ENCODE measurements around the gene C3orf22.

C3orf22 gene

DNA sequence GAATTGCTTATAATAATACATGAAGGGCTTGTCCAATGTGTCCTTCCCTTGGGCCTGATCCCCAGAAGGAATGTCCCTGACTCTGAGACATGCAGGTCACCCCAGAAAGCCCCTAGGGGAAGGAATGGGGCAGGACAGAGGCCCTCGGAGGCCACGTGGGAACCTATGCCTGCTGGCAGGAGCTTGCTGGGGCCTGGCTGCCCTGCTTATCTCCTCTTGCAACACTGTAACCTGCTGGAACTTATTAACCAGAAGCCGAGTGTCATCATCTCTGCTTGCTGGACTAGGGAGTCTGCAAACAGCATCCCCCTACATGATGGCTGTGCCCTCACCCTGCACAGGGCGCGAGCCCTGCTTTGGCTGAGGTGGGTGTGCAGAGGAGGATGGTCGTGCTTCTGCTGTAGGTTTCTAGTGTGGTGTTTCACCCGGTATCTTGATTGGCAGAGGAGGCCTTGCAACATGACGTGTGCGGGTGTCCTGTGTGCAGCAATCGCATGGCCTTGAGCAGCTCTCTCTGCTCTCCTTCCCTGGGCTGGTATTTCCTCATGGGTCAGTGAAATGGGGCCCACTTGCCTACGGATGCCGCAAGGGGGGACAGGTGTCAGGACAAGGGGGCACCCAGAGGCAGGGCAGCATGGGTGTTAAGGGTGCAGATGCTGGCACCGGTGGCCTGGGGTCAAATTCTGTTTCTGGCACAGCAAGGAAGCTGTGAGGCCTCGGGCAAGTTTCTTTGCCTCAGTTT lies 29.8 kb downstream of the C3orf22 start:
- Histone ChIP-seq H3K4me3 (ENCODE audit: low read length) (no peak overlapping the region), H3K9me2 (replicated peaks; ENCODE audit: insufficient read depth, low read length) (no peaks in the 10 kb centered on the region), H3K4me2 (ENCODE audit: low read depth, low read length) (no peak overlapping the region), H2AFZ (ENCODE audit: low read length) (no peak overlapping the region), H3K36me3 (replicated peaks; ENCODE audit: insufficient read depth, low read length) (no peaks in the 10 kb centered on the region), H3K79me2 (ENCODE audit: low read length) (no peaks in the 10 kb centered on the region), H3K9ac (ENCODE audit: low read length) (no peak overlapping the region), H3F3A (ENCODE audit: insufficient read depth, low read length) (no peaks in the 10 kb centered on the region), H3K27me3 (replicated peaks; ENCODE audit: insufficient read depth, low read length) (peaks cover 29% of the 10 kb centered on the region), H3K9me3 (replicated peaks; ENCODE audit: insufficient read depth, low read length) (no peaks in the 10 kb centered on the region), H3K27ac (ENCODE audit: low read length) (no peak overlapping the region), H4K20me1 (ENCODE audit: insufficient read depth, low read length) (no peaks in the 10 kb centered on the region), H3K4me1 (ENCODE audit: low read length) (no peaks in the 10 kb centered on the region)
- no peak for DNase-seq
- TF ChIP-seq EZH2 (optimal IDR thresholded peaks at IDR 0.05; ENCODE audit: low read depth, low read length), result no peak
- no peak for TF ChIP-seq EZH2phosphoT487 (IDR thresholded peaks at IDR 0.05; ENCODE audit: low read length)
- TF ChIP-seq, protein P1, sequence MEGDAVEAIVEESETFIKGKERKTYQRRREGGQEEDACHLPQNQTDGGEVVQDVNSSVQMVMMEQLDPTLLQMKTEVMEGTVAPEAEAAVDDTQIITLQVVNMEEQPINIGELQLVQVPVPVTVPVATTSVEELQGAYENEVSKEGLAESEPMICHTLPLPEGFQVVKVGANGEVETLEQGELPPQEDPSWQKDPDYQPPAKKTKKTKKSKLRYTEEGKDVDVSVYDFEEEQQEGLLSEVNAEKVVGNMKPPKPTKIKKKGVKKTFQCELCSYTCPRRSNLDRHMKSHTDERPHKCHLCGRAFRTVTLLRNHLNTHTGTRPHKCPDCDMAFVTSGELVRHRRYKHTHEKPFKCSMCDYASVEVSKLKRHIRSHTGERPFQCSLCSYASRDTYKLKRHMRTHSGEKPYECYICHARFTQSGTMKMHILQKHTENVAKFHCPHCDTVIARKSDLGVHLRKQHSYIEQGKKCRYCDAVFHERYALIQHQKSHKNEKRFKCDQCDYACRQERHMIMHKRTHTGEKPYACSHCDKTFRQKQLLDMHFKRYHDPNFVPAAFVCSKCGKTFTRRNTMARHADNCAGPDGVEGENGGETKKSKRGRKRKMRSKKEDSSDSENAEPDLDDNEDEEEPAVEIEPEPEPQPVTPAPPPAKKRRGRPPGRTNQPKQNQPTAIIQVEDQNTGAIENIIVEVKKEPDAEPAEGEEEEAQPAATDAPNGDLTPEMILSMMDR (IDR thresholded peaks at IDR 0.05; ENCODE audit: low read length), result no peak

DNA sequence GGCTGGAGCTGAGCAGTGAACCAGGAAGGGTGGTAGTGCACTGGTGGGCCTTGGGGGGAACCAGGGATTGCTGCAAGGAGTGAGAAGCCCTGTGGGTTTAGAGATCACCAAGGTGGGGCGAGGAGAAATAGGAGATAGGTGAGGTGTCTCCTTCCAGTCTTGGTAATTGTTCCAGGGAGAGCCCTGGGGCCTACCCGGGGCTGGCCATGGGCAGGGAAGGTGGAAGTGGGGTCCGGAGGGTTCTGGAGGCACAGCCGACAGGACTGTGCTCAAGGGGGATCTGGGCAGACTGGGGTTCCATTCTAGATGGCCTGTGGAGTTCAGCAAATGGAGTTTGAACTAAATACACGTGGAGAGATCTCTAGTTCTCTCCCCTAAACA lies 30.3 kb downstream of the C3orf22 start:
- H3K27ac ChIP-seq (ENCODE audit: low read length), result no peak overlapping the region
- DNase-seq, result no peak
- no peak overlapping the region for H3K4me2 ChIP-seq (ENCODE audit: low read depth, low read length)
- H3K4me1 ChIP-seq (ENCODE audit: low read length), result no peaks in the 10 kb centered on the region
- no peak overlapping the region for H3K4me3 ChIP-seq (ENCODE audit: low read length)
- no peaks in the 10 kb centered on the region for H3K9me3 ChIP-seq (replicated peaks; ENCODE audit: insufficient read depth, low read length)
- H3K36me3 ChIP-seq (replicated peaks; ENCODE audit: insufficient read depth, low read length), result no peaks in the 10 kb centered on the region
- no peak for TF ChIP-seq EZH2phosphoT487 (IDR thresholded peaks at IDR 0.05; ENCODE audit: low read length)
- no peak for TF ChIP-seq EZH2 (optimal IDR thresholded peaks at IDR 0.05; ENCODE audit: low read depth, low read length)
- TF ChIP-seq, protein P1 (IDR thresholded peaks at IDR 0.05; ENCODE audit: low read length), result no peak
- no peak overlapping the region for H2AFZ ChIP-seq (ENCODE audit: low read length)
- H3F3A ChIP-seq (ENCODE audit: insufficient read depth, low read length), result no peaks in the 10 kb centered on the region
- H4K20me1 ChIP-seq (ENCODE audit: insufficient read depth, low read length), result no peaks in the 10 kb centered on the region
- no peak overlapping the region for H3K9ac ChIP-seq (ENCODE audit: low read length)
- H3K27me3 ChIP-seq (replicated peaks; ENCODE audit: insufficient read depth, low read length), result peaks cover 30% of the 10 kb centered on the region
- no peaks in the 10 kb centered on the region for H3K79me2 ChIP-seq (ENCODE audit: low read length)
- H3K9me2 ChIP-seq (replicated peaks; ENCODE audit: insufficient read depth, low read length), result no peaks in the 10 kb centered on the region

DNA sequence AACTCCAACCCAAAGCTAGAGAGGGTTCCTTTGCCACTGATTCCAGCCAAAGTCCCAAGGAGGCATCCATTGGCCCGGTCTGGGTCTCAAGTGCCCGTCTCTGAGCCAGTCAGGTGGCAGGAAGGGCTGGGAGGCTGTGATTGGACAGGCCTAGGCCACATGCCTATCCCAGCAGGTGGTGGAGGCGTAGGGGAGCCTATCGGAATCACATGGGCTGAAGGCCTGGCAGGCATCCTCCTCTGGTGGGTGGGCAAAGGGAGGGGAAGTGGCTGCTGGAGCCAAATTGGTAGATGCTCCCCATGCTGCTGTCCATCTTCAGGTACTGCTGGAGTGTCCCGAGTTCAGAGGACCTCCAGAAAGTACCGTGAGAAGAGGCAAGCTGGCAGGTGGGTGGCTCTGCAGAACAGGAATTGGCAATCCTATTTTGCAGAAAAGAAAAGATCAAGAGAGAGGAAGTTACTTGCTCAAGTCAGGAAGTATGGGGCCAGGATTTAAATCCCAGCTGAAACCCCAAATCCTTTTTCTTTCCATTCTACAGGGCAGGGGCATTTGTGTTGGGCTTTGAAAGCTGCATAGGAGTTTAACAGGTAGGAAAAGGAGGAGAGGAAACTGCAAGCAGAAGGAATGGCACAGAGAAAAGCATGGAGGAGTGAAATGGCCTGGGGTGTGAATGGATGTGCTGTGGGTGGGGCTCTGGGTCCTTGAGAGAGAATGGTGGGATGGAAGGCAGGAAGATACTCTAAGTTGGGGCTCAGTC lies 31.1 kb downstream of the C3orf22 start:
- H3K9me3 ChIP-seq (replicated peaks; ENCODE audit: insufficient read depth, low read length), result no peaks in the 10 kb centered on the region
- H3F3A ChIP-seq (ENCODE audit: insufficient read depth, low read length), result no peaks in the 10 kb centered on the region
- no peak overlapping the region for H3K4me3 ChIP-seq (ENCODE audit: low read length)
- H3K79me2 ChIP-seq (ENCODE audit: low read length), result no peaks in the 10 kb centered on the region
- H3K4me1 ChIP-seq (ENCODE audit: low read length), result no peaks in the 10 kb centered on the region
- no peaks in the 10 kb centered on the region for H3K36me3 ChIP-seq (replicated peaks; ENCODE audit: insufficient read depth, low read length)
- no peak overlapping the region for H3K9ac ChIP-seq (ENCODE audit: low read length)
- no peak for DNase-seq
- H3K4me2 ChIP-seq (ENCODE audit: low read depth, low read length), result no peak overlapping the region
- no peak overlapping the region for H3K27ac ChIP-seq (ENCODE audit: low read length)
- no peak overlapping the region for H2AFZ ChIP-seq (ENCODE audit: low read length)
- no peaks in the 10 kb centered on the region for H4K20me1 ChIP-seq (ENCODE audit: insufficient read depth, low read length)
- no peaks in the 10 kb centered on the region for H3K9me2 ChIP-seq (replicated peaks; ENCODE audit: insufficient read depth, low read length)
- TF ChIP-seq, protein P1 (IDR thresholded peaks at IDR 0.05; ENCODE audit: low read length), result no peak
- TF ChIP-seq EZH2 (optimal IDR thresholded peaks at IDR 0.05; ENCODE audit: low read depth, low read length), result no peak
- no peak for TF ChIP-seq EZH2phosphoT487 (IDR thresholded peaks at IDR 0.05; ENCODE audit: low read length)
- H3K27me3 ChIP-seq (replicated peaks; ENCODE audit: insufficient read depth, low read length), result peaks cover 31% of the 10 kb centered on the region
